ENCODE data around the gene PTBP2. TPM values are rescaled to one million over a fixed set of nuclear protein-coding genes. Genes with fewer than 3 reads are reported as not detected.

The PTBP2 gene
- total RNA-seq, 1 donor from 2014 or later = 8.1 TPM

GRCh38 chr1:96771847-96772246, 50.3 kb downstream of the PTBP2 start:
- Histone ChIP-seq H3K36me3 (ENCODE audit: control insufficient read depth, insufficient read depth, low read length) (peaks cover 3% of the 10 kb centered on the region), H3K27me3 (ENCODE audit: control insufficient read depth, insufficient read depth, low read length) (no peaks in the 10 kb centered on the region), H3K4me3 (ENCODE audit: low read depth, low read length) (no peak overlapping the region)
- DNase-seq (ENCODE audit: low read depth) = no peak
- TF ChIP-seq, protein P1, sequence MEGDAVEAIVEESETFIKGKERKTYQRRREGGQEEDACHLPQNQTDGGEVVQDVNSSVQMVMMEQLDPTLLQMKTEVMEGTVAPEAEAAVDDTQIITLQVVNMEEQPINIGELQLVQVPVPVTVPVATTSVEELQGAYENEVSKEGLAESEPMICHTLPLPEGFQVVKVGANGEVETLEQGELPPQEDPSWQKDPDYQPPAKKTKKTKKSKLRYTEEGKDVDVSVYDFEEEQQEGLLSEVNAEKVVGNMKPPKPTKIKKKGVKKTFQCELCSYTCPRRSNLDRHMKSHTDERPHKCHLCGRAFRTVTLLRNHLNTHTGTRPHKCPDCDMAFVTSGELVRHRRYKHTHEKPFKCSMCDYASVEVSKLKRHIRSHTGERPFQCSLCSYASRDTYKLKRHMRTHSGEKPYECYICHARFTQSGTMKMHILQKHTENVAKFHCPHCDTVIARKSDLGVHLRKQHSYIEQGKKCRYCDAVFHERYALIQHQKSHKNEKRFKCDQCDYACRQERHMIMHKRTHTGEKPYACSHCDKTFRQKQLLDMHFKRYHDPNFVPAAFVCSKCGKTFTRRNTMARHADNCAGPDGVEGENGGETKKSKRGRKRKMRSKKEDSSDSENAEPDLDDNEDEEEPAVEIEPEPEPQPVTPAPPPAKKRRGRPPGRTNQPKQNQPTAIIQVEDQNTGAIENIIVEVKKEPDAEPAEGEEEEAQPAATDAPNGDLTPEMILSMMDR (IDR thresholded peaks at IDR 0.05; ENCODE audit: insufficient read depth, low read length, poor library complexity, severe bottlenecking) = no peak

- H3K36me3 ChIP-seq (ENCODE audit: control insufficient read depth, insufficient read depth, low read length) = peaks cover 3% of the 10 kb centered on the region
- H3K4me3 ChIP-seq (ENCODE audit: low read depth, low read length) = no peak overlapping the region
- TF ChIP-seq, protein P1 (IDR thresholded peaks at IDR 0.05; ENCODE audit: insufficient read depth, low read length, poor library complexity, severe bottlenecking) = no peak
- DNase-seq (ENCODE audit: low read depth) = no peak
- no peaks in the 10 kb centered on the region for H3K27me3 ChIP-seq (ENCODE audit: control insufficient read depth, insufficient read depth, low read length)
Measured at GRCh38 chr1:96772349-96772748, 50.8 kb downstream of the PTBP2 start.

DNA sequence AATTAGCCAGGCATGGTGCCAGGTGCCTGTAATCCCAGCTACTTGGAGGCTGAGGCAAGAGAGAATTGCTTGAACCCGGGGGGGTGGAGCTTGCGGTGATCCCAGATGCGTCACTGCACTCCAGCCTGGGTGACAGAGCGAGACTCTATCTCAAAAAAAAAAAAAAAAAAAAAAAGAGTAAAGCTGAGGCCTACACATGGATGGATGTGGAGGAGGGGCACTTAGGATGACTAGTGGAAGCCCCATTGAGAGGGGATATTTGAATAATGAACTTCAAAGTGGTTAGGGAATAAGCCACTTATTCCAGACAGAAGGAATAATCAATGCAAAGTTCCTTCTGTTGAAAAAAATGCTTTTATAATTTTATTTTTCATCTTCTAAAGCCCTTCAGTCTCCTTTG, 51.4 kb downstream of the PTBP2 start:
- TF ChIP-seq, protein P1 (IDR thresholded peaks at IDR 0.05; ENCODE audit: insufficient read depth, low read length, poor library complexity, severe bottlenecking) = no peak
- Histone ChIP-seq H3K27me3 (ENCODE audit: control insufficient read depth, insufficient read depth, low read length) (no peaks in the 10 kb centered on the region), H3K36me3 (ENCODE audit: control insufficient read depth, insufficient read depth, low read length) (peaks cover 3% of the 10 kb centered on the region), H3K4me3 (ENCODE audit: low read depth, low read length) (no peak overlapping the region)
- no peak for DNase-seq (ENCODE audit: low read depth)

DNA sequence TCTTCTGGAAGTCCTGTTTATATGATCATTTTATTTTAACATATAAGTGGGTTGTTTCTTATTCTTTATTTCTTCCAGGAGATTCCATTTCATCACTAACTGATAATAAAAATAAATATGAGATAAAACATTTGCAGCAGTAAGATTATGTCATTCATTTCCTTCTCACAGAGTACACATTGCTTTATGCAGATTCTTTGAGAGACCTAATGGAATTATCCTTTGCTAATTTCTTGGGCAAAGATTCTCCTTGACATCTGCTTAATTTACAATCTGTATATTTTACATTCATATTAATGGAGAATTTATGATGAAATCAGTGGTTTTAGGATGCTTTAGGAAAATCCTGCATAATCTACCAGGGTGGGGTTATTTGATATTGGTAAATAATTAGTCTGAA, 60.6 kb downstream of the PTBP2 start:
- Histone ChIP-seq H3K27me3 (ENCODE audit: control insufficient read depth, insufficient read depth, low read length) (no peaks in the 10 kb centered on the region), H3K4me3 (ENCODE audit: low read depth, low read length) (no peak overlapping the region), H3K36me3 (ENCODE audit: control insufficient read depth, insufficient read depth, low read length) (no peaks in the 10 kb centered on the region)
- TF ChIP-seq, protein P1 (IDR thresholded peaks at IDR 0.05; ENCODE audit: insufficient read depth, low read length, poor library complexity, severe bottlenecking) = no peak
- DNase-seq (ENCODE audit: low read depth) = no peak

GRCh38 chr1:96782856-96783255, 61.3 kb downstream of the PTBP2 start:
- Histone ChIP-seq H3K27me3 (ENCODE audit: control insufficient read depth, insufficient read depth, low read length) (no peaks in the 10 kb centered on the region), H3K4me3 (ENCODE audit: low read depth, low read length) (no peak overlapping the region), H3K36me3 (ENCODE audit: control insufficient read depth, insufficient read depth, low read length) (no peaks in the 10 kb centered on the region)
- no peak for DNase-seq (ENCODE audit: low read depth)
- TF ChIP-seq, protein P1 (IDR thresholded peaks at IDR 0.05; ENCODE audit: insufficient read depth, low read length, poor library complexity, severe bottlenecking) = no peak

- TF ChIP-seq, protein P1 (IDR thresholded peaks at IDR 0.05; ENCODE audit: insufficient read depth, low read length, poor library complexity, severe bottlenecking) = no peak
- no peaks in the 10 kb centered on the region for H3K36me3 ChIP-seq (ENCODE audit: control insufficient read depth, insufficient read depth, low read length)
- no peak overlapping the region for H3K4me3 ChIP-seq (ENCODE audit: low read depth, low read length)
- H3K27me3 ChIP-seq (ENCODE audit: control insufficient read depth, insufficient read depth, low read length) = no peaks in the 10 kb centered on the region
- no peak for DNase-seq (ENCODE audit: low read depth)
Measured at GRCh38 chr1:96790599-96790998, 69.0 kb downstream of the PTBP2 start.

All from kidney epithelial cell (primary cell).